ENCODE data around the gene MAMSTR.

- TF ChIP-seq POLR2AphosphoS5 (IDR thresholded peaks at IDR 0.05; ENCODE audit: low read depth, low read length) (peak; percentile 83), TAF1 (IDR thresholded peaks at IDR 0.05; ENCODE audit: borderline replicate concordance, insufficient read depth, low read length) (no peak), REST (IDR thresholded peaks at IDR 0.05; ENCODE audit: insufficient read depth in 1 of 2, low read depth in 2 of 2, low read length in 2 of 2) (no peak), SIN3A (IDR thresholded peaks at IDR 0.05; ENCODE audit: borderline replicate concordance, insufficient read depth, low read length) (peak; percentile 46; the same call in 1 of the 2 replicates), FOXP2 (optimal IDR thresholded peaks at IDR 0.05; ENCODE audit: borderline replicate concordance, extremely low read depth, extremely low read length, insufficient read depth) (peak; percentile 33)
Observed at GRCh38 chr19:48716562-48717291, 2.8 kb downstream of the MAMSTR start.

Data from PFSK-1 (cell line).